Right lobe of liver (tissue), 6 donors: ENCODE measurements around the gene LMNTD2. TPM values are rescaled to one million over a fixed set of nuclear protein-coding genes. Genes with fewer than 3 reads are reported as not detected.

Source experiments
- ATAC-seq, 4 donors: fragments of 200-7000 bp; cut with Tn5 transposase; one replicate each; pipeline ENCODE4 v1.9.1; 2020; ENCODE audit warnings: mild to moderate bottlenecking in 4 of 4, moderate library complexity in 4 of 4
- DNase-seq, 3 donors: peaks; one replicate each; pipeline ENCODE4 v3.0.0-alpha.2; 2020
- H3K27ac ChIP-seq, 3 donors: fragments of 200-600 bp; one replicate each; pipeline ENCODE4 v1.8.0; 2022
- H3K27me3 ChIP-seq, 2 donors: fragments of 200-600 bp; one replicate each; pipeline ENCODE4 v1.8.0; 2022
- H3K36me3 ChIP-seq, 4 donors: fragments of 200-600 bp; sonication (generic) in 1 of 4; one replicate each; pipeline versions ENCODE4 v1.5.1 to v1.8.0; 2017 to 2022; ENCODE audit warnings: control low read depth in 1 of 4
- H3K4me1 ChIP-seq, 4 donors: fragments of 200-600 bp; sonication (generic) in 1 of 4; one replicate each; pipeline versions ENCODE4 v1.5.1 to v1.8.0; 2017 to 2022; ENCODE audit warnings: control low read depth in 1 of 4
- H3K4me3 ChIP-seq, 3 donors: fragments of 200-600 bp; one replicate each; pipeline ENCODE4 v1.8.0; 2022
- H3K9me3 ChIP-seq, 4 donors: fragments of 200-600 bp; sonication (generic) in 1 of 4; one replicate each; pipeline versions ENCODE4 v1.5.1 to v1.8.0; 2017 to 2022; ENCODE audit warnings: control low read depth in 1 of 4
- POLR2A ChIP-seq: fragments of 450-650 bp; IDR thresholded peaks from one replicate; pipeline ENCODE4 v1.6.1; 2017; ENCODE audit warnings: antibody characterized with exemption, mild to moderate bottlenecking
- WGBS: methylation state at CpG from one replicate; pipeline ENCODE4 v1.1.6; 2018; ENCODE audit warnings: low coverage, low lambda C conversion rate; ENCODE audit not compliant: insufficient coverage; ENCODE audit errors: missing lambda C conversion rate; 5-methylcytosine and 5-hydroxymethylcytosine counted together
- intact Hi-C, 2 donors: fragments of 100-400 bp; cut with DNase I; formaldehyde crosslinking; loops; one replicate each; pipeline versions ENCODE4 v1.11.2 to v1.14.1; 2022
- total RNA-seq, 6 experiments: library from RNA; depleted of rRNA in 2 of 6; stranded (reverse); fragments of >200 nt in 2 of 6; fragmentation: NEBNext Ultra II Directional in 3 of 6; extraction: Animal tissue kit (Norgen Biotek cat#: 25700) in 3 of 6; gene quantifications; one replicate each; pipeline versions ENCODE4 v1.1.0 to v1.2.4, GENCODE V29; 2016 to 2023
- TF ChIP-seq, protein P1 (sequence below), 4 donors: fragments of 200-600 bp in 3 of 4; fragments of 450-650 bp in 1 of 4; IDR thresholded peaks; one replicate each; pipeline versions ENCODE4 v1.5.1 to v1.8.0; 2016 to 2022; ENCODE audit warnings: antibody characterized with exemption in 4 of 4, mild to moderate bottlenecking in 2 of 4
- donor health status: DM: no; HTN: yes; CAD: no.
- donor health status: DM: no; HTN: no; CAD: no.
- donor health status: DM: no; HTN: no; CAD: no.
- donor health status: DM: no; HTN: yes; CAD: no.
- donor health status: DM: no; HTN: yes; CAD: no.

Gene LMNTD2
- total RNA-seq, 6 experiments from 2014 or later: 4.7 to 14.7 (median 7.9) TPM

DNA sequence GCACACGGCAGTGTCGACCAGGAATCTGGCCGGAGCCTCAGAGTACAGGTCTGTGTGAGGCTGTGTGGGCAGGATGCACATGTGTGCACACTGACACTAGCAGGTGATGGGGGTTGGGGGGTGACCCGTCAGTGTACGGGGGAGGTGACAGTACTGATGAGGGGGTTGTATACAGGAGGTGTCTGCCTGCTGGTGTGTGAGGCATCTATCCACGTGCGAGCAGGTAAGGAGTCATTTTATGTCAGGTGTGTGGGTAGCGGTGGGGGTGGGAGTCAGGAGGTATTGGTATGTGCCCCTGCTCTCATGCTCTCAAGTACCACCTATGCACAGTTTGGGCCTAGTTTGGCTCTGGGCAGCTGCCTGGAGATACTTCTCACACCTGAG is 11.3 kb upstream of the LMNTD2 start:
- Histone ChIP-seq H3K4me3 (no peak overlapping the region), H3K27me3 (no peaks in the 10 kb centered on the region), H3K4me1 (peaks cover 0 to 44% (median 5%) of the 10 kb centered on the region in 4 donors), H3K36me3 (no peaks in the 10 kb centered on the region), H3K9me3 (no peaks in the 10 kb centered on the region), H3K27ac (no peak overlapping the region)
- TF ChIP-seq POLR2A: no peak
- TF ChIP-seq, protein P1, sequence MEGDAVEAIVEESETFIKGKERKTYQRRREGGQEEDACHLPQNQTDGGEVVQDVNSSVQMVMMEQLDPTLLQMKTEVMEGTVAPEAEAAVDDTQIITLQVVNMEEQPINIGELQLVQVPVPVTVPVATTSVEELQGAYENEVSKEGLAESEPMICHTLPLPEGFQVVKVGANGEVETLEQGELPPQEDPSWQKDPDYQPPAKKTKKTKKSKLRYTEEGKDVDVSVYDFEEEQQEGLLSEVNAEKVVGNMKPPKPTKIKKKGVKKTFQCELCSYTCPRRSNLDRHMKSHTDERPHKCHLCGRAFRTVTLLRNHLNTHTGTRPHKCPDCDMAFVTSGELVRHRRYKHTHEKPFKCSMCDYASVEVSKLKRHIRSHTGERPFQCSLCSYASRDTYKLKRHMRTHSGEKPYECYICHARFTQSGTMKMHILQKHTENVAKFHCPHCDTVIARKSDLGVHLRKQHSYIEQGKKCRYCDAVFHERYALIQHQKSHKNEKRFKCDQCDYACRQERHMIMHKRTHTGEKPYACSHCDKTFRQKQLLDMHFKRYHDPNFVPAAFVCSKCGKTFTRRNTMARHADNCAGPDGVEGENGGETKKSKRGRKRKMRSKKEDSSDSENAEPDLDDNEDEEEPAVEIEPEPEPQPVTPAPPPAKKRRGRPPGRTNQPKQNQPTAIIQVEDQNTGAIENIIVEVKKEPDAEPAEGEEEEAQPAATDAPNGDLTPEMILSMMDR (IDR thresholded peaks at IDR 0.05): no peak
- DNase-seq (no peak), ATAC-seq (no peak)
- 77% methylated on average over 3 of the region's 8 CpGs for WGBS
- intact Hi-C loops: no loop called here

GRCh38 chr11:569158-569885 is 8.8 kb upstream of the LMNTD2 start:
- Histone ChIP-seq H3K4me1 (peaks cover 0 to 34% (median 5%) of the 10 kb centered on the region in 4 donors), H3K36me3 (no peaks in the 10 kb centered on the region), H3K4me3 (peak overlapping the region; percentile 61 to 73 (median 71)), H3K27me3 (no peaks in the 10 kb centered on the region), H3K27ac (peak overlapping the region; percentile 72 to 94 (median 79)), H3K9me3 (no peaks in the 10 kb centered on the region)
- intact Hi-C loops: no loop called here
- TF ChIP-seq, protein P1 (IDR thresholded peaks at IDR 0.05): no peak
- TF ChIP-seq POLR2A: no peak
- DNase-seq (peak; percentile 64 to 93 (median 87)), ATAC-seq (peak; percentile 25 to 65 (median 57))
- 7% methylated on average over 17 of the region's 36 CpGs for WGBS

GRCh38 chr11:568306-569157 is 8.0 kb upstream of the LMNTD2 start:
- Histone ChIP-seq H3K9me3 (no peaks in the 10 kb centered on the region), H3K36me3 (no peaks in the 10 kb centered on the region), H3K4me3 (peak overlapping the region; percentile 61 to 73 (median 71)), H3K4me1 (peaks cover 0 to 32% (median 5%) of the 10 kb centered on the region in 4 donors), H3K27me3 (no peaks in the 10 kb centered on the region), H3K27ac (peak overlapping the region; percentile 72 to 94 (median 79))
- no CpG with 5 or more reads among the region's 123 CpGs for WGBS
- TF ChIP-seq, protein P1 (IDR thresholded peaks at IDR 0.05): peak in 1 of 4 donors; percentile 6
- peak; percentile 75 for TF ChIP-seq POLR2A
- ATAC-seq (peak; percentile 82 to 92 (median 86)), DNase-seq (peak; percentile 95 to 97 (median 97))
- intact Hi-C loops: no loop called here

GRCh38 chr11:567629-568292 is 7.2 kb upstream of the LMNTD2 start:
- H3K4me3 ChIP-seq: peak overlapping the region; percentile 61 to 71 (median 68)
- H3K27me3 ChIP-seq: no peaks in the 10 kb centered on the region
- peak in 2 of 3 donors; percentile 57 to 64 for DNase-seq
- no CpG with 5 or more reads among the region's 41 CpGs for WGBS
- TF ChIP-seq, protein P1 (IDR thresholded peaks at IDR 0.05): no peak
- TF ChIP-seq POLR2A: no peak
- intact Hi-C loops: no loop called here
- peak overlapping the region in 2 of 3 donors; percentile 56 to 79 for H3K27ac ChIP-seq
- H3K36me3 ChIP-seq: peaks cover 0 to 4% (median 0%) of the 10 kb centered on the region in 4 donors
- peak in 2 of 4 donors; percentile 0 to 1 for ATAC-seq
- no peaks in the 10 kb centered on the region for H3K9me3 ChIP-seq
- peaks cover 0 to 25% (median 6%) of the 10 kb centered on the region in 4 donors for H3K4me1 ChIP-seq
